ENCODE data around the gene ZNF398. TPM values are rescaled to one million over a fixed set of nuclear protein-coding genes. Genes with fewer than 3 reads are reported as not detected.
A peak's percentile ranks its signal among the peaks of the same experiment; 100 is the strongest.

Gene ZNF398
- total RNA-seq, 2 experiments from 2014 or later, result 14.0 to 15.0 TPM

GRCh38 chr7:149194799-149195179 is 47.5 kb downstream of the ZNF398 start:
- intact Hi-C loops (cut with DNase I, micrococcal nuclease), result loop anchor here in 1 of 2 experiments (2.0 to 5.0 kb wide), 3 partner anchors 43 to 303 kb away; partner anchors contain the start of genes ZNF212, ZNF398 and ZNF746
- TF ChIP-seq CTCF (IDR thresholded peaks at IDR 0.05), result no peak
- ATAC-seq (ENCODE audit: poor library complexity), result no peak

GRCh38 chr7:149195180-149196150 is 48.2 kb downstream of the ZNF398 start, which contains the start of gene ZNF282:
TSS of gene ZNF282 (plus strand) at chr7:149195546. CDS start at chr7:149195590, 44 bp downstream.
- Histone ChIP-seq H3K36me3 (ENCODE audit: insufficient read depth, low read length) (peaks cover 20% of the 10 kb centered on the region), H3K27ac (ENCODE audit: low read depth in 1 of 2, low read length in 2 of 2) (peak within 1 kb of the TSS; percentile 16 to 47), H3K9me3 (ENCODE audit: control insufficient read depth in 1 of 2, insufficient read depth in 1 of 2, low read length in 2 of 2) (no peaks in the 10 kb centered on the region), H3K4me1 (ENCODE audit: insufficient read depth, low read length) (peaks cover 25% of the 10 kb centered on the region), H3K4me3 (ENCODE audit: low read length) (peak within 1 kb of the TSS; percentile 90), H3K27me3 (ENCODE audit: control insufficient read depth in 1 of 2, insufficient read depth in 2 of 2, low read length in 2 of 2) (no peaks in the 10 kb centered on the region)
- ATAC-seq (ENCODE audit: poor library complexity), result peak; percentile 79
- Mint-ChIP-seq H3K36me3 (ENCODE audit: low read depth) (peaks cover 36% of the 10 kb centered on the region), H3K27me3 (no peaks in the 10 kb centered on the region), H3K27ac (peak within 1 kb of the TSS; percentile 89), H3K4me1 (ENCODE audit: low read depth) (peaks cover 36% of the 10 kb centered on the region), H3K4me3 (peak within 1 kb of the TSS; percentile 96), H3K9me3 (no peaks in the 10 kb centered on the region)
- CTCF ChIA-PET, result interaction anchor here (0.6 to 2.5 kb wide), 12 partner anchors 8 to 429 kb away, joined by 3 to 16 read pairs (median 4); partner anchors contain the start of genes ZNF398, ZNF777 and ZNF783
- POLR2A ChIA-PET, result interaction anchor here (0.6 to 2.5 kb wide), 15 partner anchors 12 to 429 kb away, joined by 3 to 24 read pairs (median 3); partner anchors contain the start of genes ZNF398, ZNF425, ZNF783 and ZNF786
- intact Hi-C loops (cut with DNase I, micrococcal nuclease), result loop anchor here in 1 of 2 experiments (2.0 to 5.0 kb wide), 3 partner anchors 42 to 302 kb away; partner anchors contain the start of genes ZNF212, ZNF398 and ZNF746
- DNase-seq, result peak; percentile 32 to 83 (median 59)
- peak; percentile 54 for TF ChIP-seq CTCF (IDR thresholded peaks at IDR 0.05)

More at GRCh38 chr7:149194799-149195179, 47.5 kb downstream of the ZNF398 start:
- CTCF ChIA-PET, result interaction anchor here (0.6 to 2.5 kb wide), 12 partner anchors 9 to 429 kb away, joined by 3 to 16 read pairs (median 4); partner anchors contain the start of genes ZNF398, ZNF777 and ZNF783
- peaks cover 14% of the 10 kb centered on the region for H3K36me3 ChIP-seq (ENCODE audit: insufficient read depth, low read length)
- Mint-ChIP-seq H3K9me3 (no peaks in the 10 kb centered on the region), H3K4me1 (ENCODE audit: low read depth) (peaks cover 31% of the 10 kb centered on the region), H3K27ac (peak overlapping the region; percentile 59), H3K4me3 (peak overlapping the region; percentile 88), H3K27me3 (no peaks in the 10 kb centered on the region), H3K36me3 (ENCODE audit: low read depth) (peaks cover 29% of the 10 kb centered on the region)
- H3K4me3 ChIP-seq (ENCODE audit: low read length), result peak overlapping the region; percentile 90
- H3K27me3 ChIP-seq (ENCODE audit: control insufficient read depth in 1 of 2, insufficient read depth in 2 of 2, low read length in 2 of 2), result no peaks in the 10 kb centered on the region
- no peak overlapping the region for H3K27ac ChIP-seq (ENCODE audit: low read depth in 1 of 2, low read length in 2 of 2)
- H3K9me3 ChIP-seq (ENCODE audit: control insufficient read depth in 1 of 2, insufficient read depth in 1 of 2, low read length in 2 of 2), result no peaks in the 10 kb centered on the region
- POLR2A ChIA-PET, result interaction anchor here (0.6 to 2.5 kb wide), 11 partner anchors 13 to 430 kb away, joined by 3 to 24 read pairs (median 4); partner anchors contain the start of genes ZNF398, ZNF425 and ZNF783
- no peak for DNase-seq
- peaks cover 25% of the 10 kb centered on the region for H3K4me1 ChIP-seq (ENCODE audit: insufficient read depth, low read length)

- Histone ChIP-seq H3K4me1 (ENCODE audit: insufficient read depth, low read length) (peaks cover 25% of the 10 kb centered on the region), H3K27me3 (ENCODE audit: control insufficient read depth in 1 of 2, insufficient read depth in 2 of 2, low read length in 2 of 2) (no peaks in the 10 kb centered on the region), H3K4me3 (ENCODE audit: low read length) (peak overlapping the region; percentile 90), H3K9me3 (ENCODE audit: control insufficient read depth in 1 of 2, insufficient read depth in 1 of 2, low read length in 2 of 2) (no peaks in the 10 kb centered on the region), H3K36me3 (ENCODE audit: insufficient read depth, low read length) (peaks cover 27% of the 10 kb centered on the region), H3K27ac (ENCODE audit: low read depth in 1 of 2, low read length in 2 of 2) (peak overlapping the region; percentile 16 to 47)
- Mint-ChIP-seq H3K4me1 (ENCODE audit: low read depth) (peaks cover 32% of the 10 kb centered on the region), H3K36me3 (ENCODE audit: low read depth) (peaks cover 44% of the 10 kb centered on the region), H3K27me3 (no peaks in the 10 kb centered on the region), H3K9me3 (no peaks in the 10 kb centered on the region), H3K4me3 (peak overlapping the region; percentile 96), H3K27ac (peak overlapping the region; percentile 89)
- intact Hi-C loops (cut with DNase I, micrococcal nuclease), result loop anchor here in 1 of 2 experiments (5.0 kb wide), 2 partner anchors 41 to 301 kb away; partner anchors contain the start of genes ZNF212 and ZNF746
- ChIA-PET POLR2A (interaction anchor here (0.9 to 2.5 kb wide), 9 partner anchors 15 to 349 kb away, joined by 3 to 24 read pairs (median 4); partner anchors contain the start of genes ZNF398, ZNF425 and ZNF783), CTCF (interaction anchor here (1.2 to 2.5 kb wide), 5 partner anchors 16 to 428 kb away, joined by 3 to 16 read pairs (median 7); partner anchors contain the start of genes ZNF398 and ZNF783)
- no peak for TF ChIP-seq CTCF (IDR thresholded peaks at IDR 0.05)
- peak; percentile 12 for ATAC-seq (ENCODE audit: poor library complexity)
- DNase-seq, result peak in 3 of 14 experiments; percentile 3 to 33 (median 9)
Measured at GRCh38 chr7:149196151-149196704, 49.0 kb downstream of the ZNF398 start.

Measured in CD4-positive, alpha-beta T cell (primary cell).